ENCODE data around the gene TAF1L.

Gene TAF1L

DNA sequence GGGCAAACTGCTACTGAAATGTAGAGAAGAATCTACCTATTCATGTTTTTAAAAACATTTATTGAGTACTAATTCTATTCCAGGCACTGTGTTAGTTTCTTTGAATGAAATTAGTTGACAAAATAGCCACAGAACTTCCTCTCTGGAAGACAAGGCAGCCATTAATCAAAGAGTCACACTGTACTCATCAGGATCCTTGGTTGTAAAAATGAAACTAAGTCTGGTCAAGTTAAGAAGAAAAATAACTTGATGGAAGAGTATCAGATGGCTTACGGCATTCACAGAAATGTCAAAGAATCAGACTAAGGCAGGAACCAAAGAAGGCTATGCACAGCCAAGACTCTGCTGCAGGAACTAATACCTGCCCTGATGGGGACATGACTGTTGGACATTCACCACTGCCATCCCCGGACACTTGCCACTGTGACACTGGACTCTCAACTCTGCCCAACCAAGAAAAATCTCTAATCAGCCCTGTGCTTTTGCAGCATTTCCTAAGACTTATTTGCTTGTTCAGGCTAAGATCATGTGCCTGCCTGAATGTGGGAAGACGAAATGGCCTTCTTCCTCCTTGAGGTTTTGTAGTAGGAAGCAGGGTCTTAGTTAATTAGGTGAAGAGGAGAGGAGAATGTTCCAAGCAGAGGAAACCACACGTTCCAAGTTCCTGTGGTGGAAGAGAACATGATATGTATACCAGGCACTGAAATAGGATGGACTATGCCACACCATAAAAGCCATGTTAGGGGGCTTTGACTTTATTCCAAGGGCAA, 39.2 kb downstream of the TAF1L start:
- DNase-seq (ENCODE audit: low read depth in 2 of 2, low spot score in 1 of 2), result no peak

DNA sequence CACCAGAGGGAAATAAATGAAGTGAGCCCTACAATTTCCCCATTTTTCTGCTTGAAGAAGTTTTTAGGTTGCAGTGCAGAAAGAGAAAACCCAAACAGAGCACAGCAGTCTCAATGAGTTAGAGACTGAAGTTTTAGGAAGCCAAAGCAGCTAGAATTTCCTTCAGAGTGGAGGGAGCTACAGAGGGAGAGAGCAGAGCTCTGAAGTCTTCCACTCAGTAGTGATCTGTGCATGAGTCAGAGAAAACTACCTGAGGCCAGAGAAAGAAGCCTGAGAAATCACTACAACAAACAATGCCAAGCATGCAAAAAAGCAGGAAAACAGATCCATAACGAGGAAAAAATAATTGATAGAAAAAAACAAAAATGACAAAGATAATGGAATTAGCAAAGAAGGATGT, 44.6 kb downstream of the TAF1L start:
- no peak for DNase-seq (ENCODE audit: low read depth in 2 of 2, low spot score in 1 of 2)

DNA sequence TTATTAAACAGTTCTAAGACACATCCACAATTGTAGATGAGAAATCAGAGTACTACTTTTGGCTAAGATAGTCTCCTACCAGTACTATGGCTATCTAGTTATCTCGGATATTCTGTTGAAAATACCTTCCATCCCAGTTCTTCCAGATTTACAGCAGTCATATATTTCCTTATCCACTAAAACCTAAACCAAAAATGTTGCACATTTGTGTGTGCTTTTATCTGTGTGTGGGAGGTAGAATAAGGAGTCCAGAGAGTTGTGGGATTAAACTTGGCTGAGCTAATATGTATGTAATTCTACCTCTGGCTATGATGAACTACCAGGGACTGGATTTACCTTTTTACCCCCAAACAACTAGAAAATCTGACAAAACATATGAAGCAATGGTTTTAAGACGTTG, 45.0 kb downstream of the TAF1L start:
- DNase-seq (ENCODE audit: low read depth in 2 of 2, low spot score in 1 of 2), result no peak

DNA sequence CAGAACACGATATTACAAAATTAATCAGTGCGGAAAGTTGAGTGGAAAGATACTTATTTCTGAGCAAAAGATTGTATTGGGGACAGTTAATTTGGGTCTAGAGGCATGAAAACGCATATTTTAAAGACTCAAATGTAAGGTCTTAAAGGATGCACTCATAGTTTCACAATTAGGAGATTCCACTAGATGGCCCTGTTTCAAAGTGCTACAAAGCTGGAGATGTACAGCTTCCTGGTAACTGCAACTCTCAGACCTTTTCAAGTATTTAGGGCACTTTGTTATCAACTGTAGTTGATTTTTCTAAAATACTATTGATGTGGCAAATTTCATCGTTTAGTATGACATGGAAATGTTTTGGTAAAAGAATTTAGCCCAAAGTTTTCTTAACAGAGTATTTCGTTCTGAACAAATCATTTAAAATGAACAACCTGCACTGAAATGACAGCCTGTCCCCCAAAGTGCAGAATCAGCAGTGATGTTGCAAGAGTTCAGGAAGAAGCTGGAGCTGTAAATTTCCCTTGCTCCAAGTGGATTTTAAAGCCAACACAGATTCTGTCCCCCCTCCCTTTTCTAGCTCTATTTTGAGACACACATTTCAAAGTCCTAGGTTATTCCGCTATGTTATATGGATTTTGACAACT, 46.3 kb downstream of the TAF1L start:
- no peak for DNase-seq (ENCODE audit: low read depth in 2 of 2, low spot score in 1 of 2)

DNA sequence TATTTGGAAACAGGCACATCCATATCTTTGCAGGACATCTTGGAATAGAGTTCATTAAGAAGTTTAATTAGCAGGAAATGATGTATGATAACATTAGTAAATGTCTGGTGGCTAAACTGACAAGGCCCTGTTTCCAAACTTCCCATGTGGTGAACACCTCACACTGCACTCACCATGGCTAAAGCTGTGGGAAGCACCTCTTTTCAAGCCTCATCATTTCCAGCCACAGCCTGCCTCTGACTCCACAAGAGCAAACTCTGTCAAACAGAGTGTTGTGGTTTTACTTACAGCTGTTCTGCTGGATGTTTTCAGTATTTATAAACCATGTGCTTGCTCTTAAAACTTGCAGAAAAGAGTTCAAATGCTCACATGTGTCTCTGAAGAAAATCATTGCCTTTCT, 47.6 kb downstream of the TAF1L start:
- no peak for DNase-seq (ENCODE audit: low read depth in 2 of 2, low spot score in 1 of 2)

DNA sequence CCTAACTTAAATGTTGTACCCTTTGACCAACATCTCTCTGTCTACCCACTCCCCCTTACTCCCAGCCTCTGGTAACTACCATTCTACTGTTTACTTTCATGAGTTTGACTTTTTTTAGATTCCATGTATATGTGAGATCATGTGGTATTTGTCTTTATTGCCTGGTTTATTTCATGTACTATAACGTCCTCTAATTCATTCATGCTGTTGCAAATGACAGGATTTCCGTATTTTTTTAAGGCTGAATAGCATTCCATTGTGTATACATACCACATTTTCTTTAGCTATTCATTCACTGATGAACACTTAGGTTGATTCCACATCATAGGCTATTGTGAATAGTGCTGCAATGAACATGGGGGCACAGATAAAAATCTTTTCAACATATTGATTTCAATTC, 50.7 kb downstream of the TAF1L start:
- no peak for DNase-seq (ENCODE audit: low read depth in 2 of 2, low spot score in 1 of 2)

DNA sequence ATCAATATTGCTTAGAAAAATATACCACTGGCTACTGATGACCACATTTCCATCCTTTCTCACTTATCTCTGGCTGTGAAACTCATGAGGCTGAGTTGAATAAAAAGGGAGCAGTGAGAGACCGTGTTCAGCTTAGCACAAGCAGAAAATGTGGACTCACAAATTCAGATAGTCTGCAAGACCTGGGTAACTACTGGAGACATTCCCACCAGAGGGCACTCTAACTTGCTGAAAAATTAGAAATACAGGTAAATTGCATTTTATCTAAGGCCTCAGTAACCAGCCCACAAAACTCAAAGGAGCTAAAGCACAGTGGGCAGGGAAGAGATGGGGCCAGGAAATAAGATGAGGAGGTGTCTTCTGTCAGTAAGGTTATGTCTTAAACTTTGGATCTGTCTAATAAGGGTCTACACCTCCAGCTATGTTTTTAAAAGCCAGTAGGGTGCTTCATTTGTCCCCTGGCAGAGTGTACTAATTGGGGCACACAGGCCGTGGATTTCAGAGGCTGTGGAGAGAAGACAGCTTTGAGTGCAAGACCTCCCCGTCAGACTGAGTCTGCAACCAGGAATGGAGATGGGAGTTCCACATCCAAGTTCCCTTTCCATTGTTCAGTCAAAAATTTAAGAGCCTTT, 53.8 kb downstream of the TAF1L start:
- no peak for DNase-seq (ENCODE audit: low read depth in 2 of 2, low spot score in 1 of 2)

DNA sequence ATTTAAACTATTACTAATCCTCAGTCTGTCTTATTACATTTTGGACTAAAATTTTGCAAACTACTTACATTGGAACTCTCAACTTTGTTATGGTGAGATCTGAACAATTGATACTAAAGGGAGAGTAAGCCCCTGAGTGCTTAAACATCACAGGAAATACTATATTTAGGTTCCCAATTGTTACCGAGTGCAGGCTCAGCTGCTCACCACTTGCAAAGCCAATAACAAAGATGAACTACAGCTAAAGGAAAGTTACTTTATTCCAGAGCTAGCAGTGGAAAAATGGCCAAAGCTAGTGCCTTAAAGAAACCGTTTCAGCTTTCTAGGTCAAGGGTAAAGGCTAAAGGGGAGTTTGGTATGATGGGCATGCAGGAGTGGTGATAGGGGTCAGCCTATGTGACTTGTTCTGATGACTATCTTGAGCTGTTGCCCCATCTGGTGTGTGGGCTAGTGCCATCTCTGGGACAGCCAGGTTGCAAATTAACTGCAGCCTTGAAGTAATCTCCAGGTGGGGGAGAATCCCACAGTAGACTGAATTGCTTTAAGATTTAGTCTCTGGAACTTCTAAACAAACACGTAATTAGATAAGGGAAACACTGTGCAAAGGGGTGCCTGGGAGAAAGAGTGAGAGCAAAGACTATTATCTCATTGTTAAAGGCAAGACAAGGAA, 54.7 kb downstream of the TAF1L start:
- no peak for DNase-seq (ENCODE audit: low read depth in 2 of 2, low spot score in 1 of 2)

DNA sequence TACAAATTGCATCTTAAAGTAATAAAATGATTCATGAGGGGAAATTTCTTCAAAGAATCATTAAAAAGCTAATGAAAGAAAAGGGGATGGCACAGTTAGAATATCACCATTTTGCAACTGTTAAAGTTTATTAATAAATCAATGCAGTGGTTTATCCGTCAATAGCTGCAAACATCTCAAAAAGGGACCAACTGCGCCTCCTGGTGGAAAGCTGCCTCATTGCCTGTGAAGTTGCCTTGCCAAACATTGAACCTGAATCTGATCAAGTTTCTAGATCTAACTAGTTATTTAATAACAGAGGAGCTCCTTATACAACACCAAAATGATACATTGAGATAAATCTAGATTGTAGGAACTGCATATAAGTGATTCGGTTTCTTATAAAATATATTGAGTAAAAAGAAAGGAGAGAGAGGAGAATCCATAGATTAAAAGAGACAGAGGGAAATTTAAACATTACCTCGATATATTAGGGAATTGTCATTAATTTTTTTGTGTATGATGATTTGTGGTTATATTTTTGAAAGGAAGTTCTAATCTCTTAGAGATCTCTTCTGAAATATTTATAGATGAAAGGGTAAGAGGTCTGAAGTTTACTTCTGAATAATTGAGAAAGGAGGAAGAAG, 55.6 kb downstream of the TAF1L start:
- peak; percentile 61 to 67 for DNase-seq (ENCODE audit: low read depth in 2 of 2, low spot score in 1 of 2)
